Measurements from ENCODE around the gene PBLD.
"Not testable (repeated sequence)": the region's sequence is repeated elsewhere in the genome, so short reads cannot be mapped to it uniquely, and the experiment has no call there.

The PBLD gene

GRCh38 chr10:68271196-68271882 is 61.4 kb downstream of the PBLD start:
- Histone ChIP-seq H3K4me3 (ENCODE audit: low read length) (no peak overlapping the region), H3K36me3 (ENCODE audit: insufficient read depth, low read length) (no peaks in the 10 kb centered on the region), H3K4me2 (ENCODE audit: low read length) (no peak overlapping the region), H3K4me1 (ENCODE audit: control insufficient read depth, insufficient read depth, low read length) (no peaks in the 10 kb centered on the region), H3K9me3 (replicated peaks; ENCODE audit: low read length) (no peaks in the 10 kb centered on the region), H3K9ac (ENCODE audit: low read depth, low read length) (no peak overlapping the region), H3K27me3 (ENCODE audit: control insufficient read depth, insufficient read depth, low read length) (no peaks in the 10 kb centered on the region)

GRCh38 chr10:68269562-68270290 is 63.0 kb downstream of the PBLD start:
- H3K36me3 ChIP-seq (ENCODE audit: insufficient read depth, low read length): no peaks in the 10 kb centered on the region

GRCh38 chr10:68261132-68261856 is 71.4 kb downstream of the PBLD start:
- Histone ChIP-seq H3K4me1 (ENCODE audit: control insufficient read depth, insufficient read depth, low read length) (no peaks in the 10 kb centered on the region), H3K27me3 (ENCODE audit: control insufficient read depth, insufficient read depth, low read length) (peaks cover 3% of the 10 kb centered on the region), H3K4me2 (ENCODE audit: low read length) (no peak overlapping the region), H3K4me3 (ENCODE audit: low read length) (no peak overlapping the region), H3K9ac (ENCODE audit: low read depth, low read length) (no peak overlapping the region), H3K36me3 (ENCODE audit: insufficient read depth, low read length) (no peaks in the 10 kb centered on the region), H3K9me3 (replicated peaks; ENCODE audit: low read length) (no peaks in the 10 kb centered on the region)

More at GRCh38 chr10:68269562-68270290, 63.0 kb downstream of the PBLD start:
- Histone ChIP-seq H3K27me3 (ENCODE audit: control insufficient read depth, insufficient read depth, low read length) (no peaks in the 10 kb centered on the region), H3K9me3 (replicated peaks; ENCODE audit: low read length) (no peaks in the 10 kb centered on the region), H3K4me3 (ENCODE audit: low read length) (no peak overlapping the region), H3K4me2 (ENCODE audit: low read length) (no peak overlapping the region), H3K9ac (ENCODE audit: low read depth, low read length) (no peak overlapping the region), H3K4me1 (ENCODE audit: control insufficient read depth, insufficient read depth, low read length) (no peaks in the 10 kb centered on the region)

- Histone ChIP-seq H3K4me2 (ENCODE audit: low read length) (no peak overlapping the region), H3K9ac (ENCODE audit: low read depth, low read length) (no peak overlapping the region), H3K9me3 (replicated peaks; ENCODE audit: low read length) (no peaks in the 10 kb centered on the region), H3K36me3 (ENCODE audit: insufficient read depth, low read length) (no peaks in the 10 kb centered on the region), H3K4me3 (ENCODE audit: low read length) (no peak overlapping the region), H3K4me1 (ENCODE audit: control insufficient read depth, insufficient read depth, low read length) (no peaks in the 10 kb centered on the region), H3K27me3 (ENCODE audit: control insufficient read depth, insufficient read depth, low read length) (peaks cover 26% of the 10 kb centered on the region)
Measured at GRCh38 chr10:68253346-68253745, 79.4 kb downstream of the PBLD start.

GRCh38 chr10:68251625-68252495 is 80.9 kb downstream of the PBLD start:
- Histone ChIP-seq H3K9me3 (replicated peaks; ENCODE audit: low read length) (no peaks in the 10 kb centered on the region), H3K9ac (ENCODE audit: low read depth, low read length) (no peak overlapping the region), H3K4me1 (ENCODE audit: control insufficient read depth, insufficient read depth, low read length) (no peaks in the 10 kb centered on the region), H3K4me2 (ENCODE audit: low read length) (no peak overlapping the region), H3K4me3 (ENCODE audit: low read length) (no peak overlapping the region), H3K36me3 (ENCODE audit: insufficient read depth, low read length) (no peaks in the 10 kb centered on the region), H3K27me3 (ENCODE audit: control insufficient read depth, insufficient read depth, low read length) (peaks cover 30% of the 10 kb centered on the region)

- Histone ChIP-seq H3K9me3 (replicated peaks; ENCODE audit: low read length) (no peaks in the 10 kb centered on the region), H3K36me3 (ENCODE audit: insufficient read depth, low read length) (no peaks in the 10 kb centered on the region), H3K9ac (ENCODE audit: low read depth, low read length) (no peak overlapping the region), H3K4me1 (ENCODE audit: control insufficient read depth, insufficient read depth, low read length) (no peaks in the 10 kb centered on the region), H3K4me2 (ENCODE audit: low read length) (no peak overlapping the region), H3K4me3 (ENCODE audit: low read length) (no peak overlapping the region), H3K27me3 (ENCODE audit: control insufficient read depth, insufficient read depth, low read length) (peaks cover 27% of the 10 kb centered on the region)
Measured at GRCh38 chr10:68251151-68251550, 81.6 kb downstream of the PBLD start.

GRCh38 chr10:68249297-68249696 is 83.4 kb downstream of the PBLD start:
- Histone ChIP-seq H3K4me2 (ENCODE audit: low read length) (no peak overlapping the region), H3K4me1 (ENCODE audit: control insufficient read depth, insufficient read depth, low read length) (no peaks in the 10 kb centered on the region), H3K9me3 (replicated peaks; ENCODE audit: low read length) (no peaks in the 10 kb centered on the region), H3K27me3 (ENCODE audit: control insufficient read depth, insufficient read depth, low read length) (peaks cover 22% of the 10 kb centered on the region), H3K4me3 (ENCODE audit: low read length) (no peak overlapping the region), H3K36me3 (ENCODE audit: insufficient read depth, low read length) (no peaks in the 10 kb centered on the region), H3K9ac (ENCODE audit: low read depth, low read length) (no peak overlapping the region)

- Histone ChIP-seq H3K4me1 (ENCODE audit: control insufficient read depth, insufficient read depth, low read length) (no peaks in the 10 kb centered on the region), H3K9me3 (replicated peaks; ENCODE audit: low read length) (no peaks in the 10 kb centered on the region), H3K36me3 (ENCODE audit: insufficient read depth, low read length) (no peaks in the 10 kb centered on the region), H3K4me2 (ENCODE audit: low read length) (no peak overlapping the region), H3K4me3 (ENCODE audit: low read length) (no peak overlapping the region), H3K27me3 (ENCODE audit: control insufficient read depth, insufficient read depth, low read length) (peaks cover 14% of the 10 kb centered on the region), H3K9ac (ENCODE audit: low read depth, low read length) (no peak overlapping the region)
Measured at GRCh38 chr10:68247931-68248330, 84.8 kb downstream of the PBLD start.

GRCh38 chr10:68246397-68246796 is 86.3 kb downstream of the PBLD start:
- not testable (repeated sequence) for H3K4me1 ChIP-seq (ENCODE audit: control insufficient read depth, insufficient read depth, low read length); H3K36me3 ChIP-seq (ENCODE audit: insufficient read depth, low read length); H3K4me2 ChIP-seq (ENCODE audit: low read length); H3K9me3 ChIP-seq (replicated peaks; ENCODE audit: low read length); H3K9ac ChIP-seq (ENCODE audit: low read depth, low read length); H3K4me3 ChIP-seq (ENCODE audit: low read length)
- peaks cover 14% of the 10 kb centered on the region for H3K27me3 ChIP-seq (ENCODE audit: control insufficient read depth, insufficient read depth, low read length)

- no peak overlapping the region for H3K4me3 ChIP-seq (ENCODE audit: low read length)
- no peaks in the 10 kb centered on the region for H3K4me1 ChIP-seq (ENCODE audit: control insufficient read depth, insufficient read depth, low read length)
- H3K9me3 ChIP-seq (replicated peaks; ENCODE audit: low read length): no peaks in the 10 kb centered on the region
- no peaks in the 10 kb centered on the region for H3K36me3 ChIP-seq (ENCODE audit: insufficient read depth, low read length)
- H3K9ac ChIP-seq (ENCODE audit: low read depth, low read length): no peak overlapping the region
- peaks cover 3% of the 10 kb centered on the region for H3K27me3 ChIP-seq (ENCODE audit: control insufficient read depth, insufficient read depth, low read length)
- H3K4me2 ChIP-seq (ENCODE audit: low read length): no peak overlapping the region
Measured at GRCh38 chr10:68242051-68242450, 90.7 kb downstream of the PBLD start.

GRCh38 chr10:68239596-68240150 is 93.1 kb downstream of the PBLD start:
- H3K4me2 ChIP-seq (ENCODE audit: low read length): no peak overlapping the region
- no peak overlapping the region for H3K9ac ChIP-seq (ENCODE audit: low read depth, low read length)
- no peaks in the 10 kb centered on the region for H3K4me1 ChIP-seq (ENCODE audit: control insufficient read depth, insufficient read depth, low read length)
- peaks cover 3% of the 10 kb centered on the region for H3K27me3 ChIP-seq (ENCODE audit: control insufficient read depth, insufficient read depth, low read length)
- no peaks in the 10 kb centered on the region for H3K36me3 ChIP-seq (ENCODE audit: insufficient read depth, low read length)
- no peaks in the 10 kb centered on the region for H3K9me3 ChIP-seq (replicated peaks; ENCODE audit: low read length)
- H3K4me3 ChIP-seq (ENCODE audit: low read length): no peak overlapping the region

Measured in skeletal muscle satellite cell (primary cell).